GM12878 (cell line): ENCODE data around the gene XPOT. TPM values are rescaled to one million over a fixed set of nuclear protein-coding genes. Genes with fewer than 3 reads are reported as not detected.

ENCODE experiments used
- ATAC-seq: fragments of 200-7000 bp; cut with Tn5 transposase; 3 replicates; pipeline ENCODE4 v1.9.1; 2020; ENCODE audit warnings: mild to moderate bottlenecking, moderate library complexity
- BruUV-seq: library from RNA; stranded (reverse); fragments of 400-500 nt; replicated peaks from 2 replicates; lab custom pipeline; 2021; lab: Mats Ljungman, UMichigan
- CTCF ChIA-PET: fragments of 300-600 bp; sonication (Branson Sonifier 250); formaldehyde crosslinking; extraction: SDS; loops from one replicate; lab custom pipeline; 2021; ENCODE audit warnings: inconsistent platforms; lab: Yijun Ruan, JAX
- POLR2A ChIA-PET: fragments of 350-600 bp; formaldehyde crosslinking; extraction: SDS; loops from one replicate; lab custom pipeline; 2021; ENCODE audit warnings: inconsistent platforms; lab: Charles Lee
- RAD21 ChIA-PET: fragments of 300-600 bp; sonication (Branson Sonifier 250); formaldehyde crosslinking; loops from one replicate; lab custom pipeline; 2023; ENCODE audit warnings: antibody characterized with exemption; ENCODE audit not compliant: unreplicated experiment; lab: Charles Lee
- SMC1A ChIA-PET: fragments of 300-600 bp; sonication (Branson Sonifier 250); formaldehyde crosslinking; loops from one replicate; lab custom pipeline; 2023; ENCODE audit not compliant: unreplicated experiment, uncharacterized antibody; lab: Charles Lee
- DNase-seq: peaks from one replicate; pipeline ENCODE4 v3.0.0-alpha.2; 2011; ENCODE audit warnings: low read depth, low spot score
- FAIRE-seq: peaks from 3 replicates; lab custom pipeline; 2011; peaks lifted over from hg19 to GRCh38; lab: Jason Lieb, UNC
- H2AFZ ChIP-seq: 2 replicates; pipeline ENCODE4 v1.6.0; 2011; ENCODE audit warnings: low read depth, low read length, control low read depth; ENCODE audit not compliant: control insufficient read depth
- H3K27ac ChIP-seq: 2 replicates; pipeline ENCODE4 v1.5.1; 2011; ENCODE audit warnings: control low read depth; ENCODE audit not compliant: control insufficient read depth, insufficient read depth
- H3K27me3 ChIP-seq, 2 experiments: replicated peaks in 1 of 2; 2 replicates each; pipeline versions ENCODE4 v1.6.0 to v1.6.1; 2011; ENCODE audit warnings: low read length in 1 of 2; ENCODE audit not compliant: control insufficient read depth in 2 of 2, insufficient read depth in 2 of 2
- H3K36me3 ChIP-seq, 2 experiments: 2 replicates each; pipeline ENCODE4 v1.5.1; 2011; ENCODE audit warnings: low read length in 1 of 2; ENCODE audit not compliant: control insufficient read depth in 2 of 2, insufficient read depth in 2 of 2
- H3K4me1 ChIP-seq: 2 replicates; pipeline ENCODE4 v1.6.1; 2011; ENCODE audit warnings: mild to moderate bottlenecking, low read length, moderate library complexity, mixed read lengths; ENCODE audit not compliant: control insufficient read depth, insufficient read depth
- H3K4me2 ChIP-seq: 2 replicates; pipeline ENCODE4 v1.6.0; 2011; ENCODE audit warnings: control low read depth; ENCODE audit not compliant: control insufficient read depth, insufficient read depth
- H3K4me3 ChIP-seq: fragments of 200-600 bp; sonication (generic); 2 replicates; pipeline ENCODE4 v1.5.1; 2016
- H3K79me2 ChIP-seq: 2 replicates; pipeline ENCODE4 v1.6.0; 2011; ENCODE audit warnings: low read length; ENCODE audit not compliant: control insufficient read depth, insufficient read depth
- H3K9ac ChIP-seq: 2 replicates; pipeline ENCODE4 v1.8.0; 2011; ENCODE audit warnings: low read length, control low read depth, mixed read lengths; ENCODE audit not compliant: control insufficient read depth, insufficient read depth
- H3K9me3 ChIP-seq: replicated peaks from 3 replicates; pipeline ENCODE4 v1.5.1; 2011; ENCODE audit warnings: mild to moderate bottlenecking, low read length; ENCODE audit not compliant: control insufficient read depth, insufficient read depth
- H4K20me1 ChIP-seq: 2 replicates; pipeline ENCODE4 v1.6.0; 2011; ENCODE audit not compliant: control insufficient read depth, insufficient read depth
- ATF2 ChIP-seq: IDR thresholded peaks from 2 replicates; pipeline ENCODE4 v1.6.1; 2012; ENCODE audit warnings: low read length, inconsistent platforms
- BCL11A ChIP-seq: IDR thresholded peaks from 2 replicates; pipeline ENCODE4 v1.6.1; 2011; ENCODE audit warnings: low read depth, low read length
- E2F4 ChIP-seq: IDR thresholded peaks from 2 replicates; pipeline ENCODE4 v1.6.1; 2012; ENCODE audit warnings: low read depth, low read length, improper control_type of control experiment
- HDAC2 ChIP-seq: fragments of 200-600 bp; sonication (generic); IDR thresholded peaks from 2 replicates; pipeline ENCODE4 v1.6.1; 2017
- SKIL ChIP-seq: fragments of 450-650 bp; IDR thresholded peaks from 2 replicates; pipeline ENCODE4 v1.6.1; 2017; ENCODE audit warnings: mild to moderate bottlenecking, low read depth, inconsistent platforms; ENCODE audit not compliant: poor library complexity, severe bottlenecking
- SREBF2 ChIP-seq: IDR thresholded peaks from 2 replicates; pipeline ENCODE4 v1.6.1; 2012; ENCODE audit warnings: mild to moderate bottlenecking, low read length
- ZNF207 ChIP-seq: fragments of 450-650 bp; IDR thresholded peaks from 2 replicates; pipeline ENCODE4 v1.6.1; 2014; ENCODE audit warnings: antibody characterized with exemption, mild to moderate bottlenecking, borderline replicate concordance
- ZNF274 ChIP-seq: IDR thresholded peaks from one replicate; pipeline ENCODE4 v1.8.0; 2011; ENCODE audit not compliant: insufficient read length, insufficient read depth
- WGBS: methylation state at CpG from one replicate; pipeline ENCODE4 v1.1.6; 2016; ENCODE audit warnings: low lambda C conversion rate; ENCODE audit not compliant: insufficient replicate concordance, insufficient coverage; ENCODE audit errors: missing lambda C conversion rate; 5-methylcytosine and 5-hydroxymethylcytosine counted together
- in situ Hi-C: fragments of 300-500 bp; cut with MboI; formaldehyde crosslinking; loops from 9 replicates; pipeline ENCODE4 v1.14.3; 2018; ENCODE audit warnings: mixed read lengths
- intact Hi-C: fragments of 100-400 bp; cut with micrococcal nuclease; formaldehyde crosslinking; loops from one replicate; pipeline ENCODE4 v1.14.2; 2022; ENCODE audit not compliant: unreplicated experiment
- polyA plus RNA-seq, 11 experiments: library from polyadenylated mRNA; depleted of rRNA in 4 of 11; unstranded in 6 of 11; stranded (reverse) in 5 of 11; fragments of >200 nt; fragmentation: Nextera tagmentation in 4 of 11; fragmentation: Illumina TruSeq in 1 of 11; extraction: Ambion mirVana in 4 of 11; extraction: Trizol in 1 of 11; gene quantifications; 1 replicate in 1 of 11; 2 replicates in 10 of 11; pipeline versions ENCODE4 v1.2.1 to v1.2.3, GENCODE V29; 2011 to 2016; ENCODE audit warnings: inconsistent platforms in 2 of 11, missing spikeins in 2 of 11, low read depth in 1 of 11
- total RNA-seq, 4 experiments: library from RNA; depleted of rRNA in 3 of 4; stranded (reverse); fragments of >200 nt in 3 of 4; fragmentation: Illumina TruSeq in 1 of 4; extraction: Trizol in 1 of 4; gene quantifications; 2 replicates each; pipeline versions ENCODE4 v1.2.1 to v1.2.3, GENCODE V29; 2013 to 2021
- TF ChIP-seq, protein P1 (sequence below): fragments of 450-650 bp; IDR thresholded peaks from 2 replicates; pipeline ENCODE4 v1.6.1; 2018; ENCODE audit warnings: borderline replicate concordance, mild to moderate bottlenecking; ENCODE audit not compliant: partially characterized antibody
- TF ChIP-seq, protein P2 (sequence below): IDR thresholded peaks from 2 replicates; pipeline ENCODE4 v1.6.1; 2011; ENCODE audit warnings: low read depth, mild to moderate bottlenecking, low read length, moderate library complexity, borderline replicate concordance; ENCODE audit errors: extremely low read depth

XPOT gene
- total and polyA plus RNA-seq, 10 of the 15 experiments (the other 5 are each of a cell fraction or from before 2014, with no cell fraction given), result 11.9 to 66.3 (median 54.7) TPM

DNA sequence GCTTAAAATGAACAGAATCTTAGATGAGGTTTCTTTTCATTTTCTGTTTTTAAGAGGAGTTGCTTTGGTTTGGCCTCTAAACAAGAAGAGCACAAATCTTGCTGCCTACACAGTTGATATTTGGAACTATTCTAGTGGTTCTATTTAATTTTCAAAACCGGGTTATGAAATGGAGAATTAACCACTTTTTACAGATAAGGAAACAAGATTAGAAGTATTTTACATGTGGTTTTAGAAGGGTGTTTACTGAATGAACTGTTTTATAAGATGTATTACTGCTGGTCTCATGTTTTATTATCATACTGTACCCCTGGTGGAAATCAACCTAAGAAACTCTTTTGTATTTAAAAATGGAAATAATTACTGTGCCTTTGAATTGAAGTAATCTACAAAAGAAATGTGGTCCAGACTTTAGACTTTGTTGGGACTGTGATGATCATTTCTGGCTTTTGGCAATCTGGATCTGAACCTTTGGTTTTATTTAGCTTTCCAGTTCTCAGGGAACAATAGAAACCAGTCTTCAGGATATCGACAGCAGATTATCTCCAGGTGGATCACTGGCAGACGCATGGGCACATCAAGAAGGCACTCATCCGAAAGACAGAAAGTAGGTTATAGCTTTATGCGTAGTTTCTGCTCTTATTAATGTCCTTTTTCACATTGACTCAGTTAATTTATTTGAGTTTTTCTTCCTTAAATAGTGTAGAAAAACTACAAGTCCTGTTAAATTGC lies 91.0 kb downstream of the XPOT start:
- RAD21 ChIA-PET, result interaction anchor here (0.6 to 0.9 kb wide), 2 partner anchors 14 to 45 kb away, joined by 3 read pairs; no protein-coding TSS in a partner anchor

More for the DNA sequence above, 91.0 kb downstream of the XPOT start:
- H3K9ac ChIP-seq, result no peak overlapping the region
- H4K20me1 ChIP-seq, result no peaks in the 10 kb centered on the region
- TF ChIP-seq ATF2, result no peak
- no peak for TF ChIP-seq ZNF274
- TF ChIP-seq E2F4, result no peak
- TF ChIP-seq HDAC2, result no peak
- TF ChIP-seq SREBF2, result no peak
- no peak for TF ChIP-seq BCL11A
- no peak for TF ChIP-seq ZNF207
- no peak for TF ChIP-seq SKIL
- TF ChIP-seq, protein P1, sequence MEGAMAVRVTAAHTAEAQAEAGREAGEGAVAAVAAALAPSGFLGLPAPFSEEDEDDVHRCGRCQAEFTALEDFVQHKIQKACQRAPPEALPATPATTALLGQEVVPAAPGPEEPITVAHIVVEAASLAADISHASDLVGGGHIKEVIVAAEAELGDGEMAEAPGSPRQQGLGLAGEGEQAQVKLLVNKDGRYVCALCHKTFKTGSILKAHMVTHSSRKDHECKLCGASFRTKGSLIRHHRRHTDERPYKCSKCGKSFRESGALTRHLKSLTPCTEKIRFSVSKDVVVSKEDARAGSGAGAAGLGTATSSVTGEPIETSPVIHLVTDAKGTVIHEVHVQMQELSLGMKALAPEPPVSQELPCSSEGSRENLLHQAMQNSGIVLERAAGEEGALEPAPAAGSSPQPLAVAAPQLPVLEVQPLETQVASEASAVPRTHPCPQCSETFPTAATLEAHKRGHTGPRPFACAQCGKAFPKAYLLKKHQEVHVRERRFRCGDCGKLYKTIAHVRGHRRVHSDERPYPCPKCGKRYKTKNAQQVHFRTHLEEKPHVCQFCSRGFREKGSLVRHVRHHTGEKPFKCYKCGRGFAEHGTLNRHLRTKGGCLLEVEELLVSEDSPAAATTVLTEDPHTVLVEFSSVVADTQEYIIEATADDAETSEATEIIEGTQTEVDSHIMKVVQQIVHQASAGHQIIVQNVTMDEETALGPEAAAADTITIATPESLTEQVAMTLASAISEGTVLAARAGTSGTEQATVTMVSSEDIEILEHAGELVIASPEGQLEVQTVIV, result no peak
- TF ChIP-seq, protein P2, sequence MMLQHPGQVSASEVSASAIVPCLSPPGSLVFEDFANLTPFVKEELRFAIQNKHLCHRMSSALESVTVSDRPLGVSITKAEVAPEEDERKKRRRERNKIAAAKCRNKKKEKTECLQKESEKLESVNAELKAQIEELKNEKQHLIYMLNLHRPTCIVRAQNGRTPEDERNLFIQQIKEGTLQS, result no peak
- ChIA-PET SMC1A (no interaction called here), CTCF (no interaction called here), POLR2A (interaction anchor here (0.6 kb wide), 1 partner anchor 27 kb away, joined by 5 read pairs; no protein-coding TSS in a partner anchor)
- H3K9me3 ChIP-seq, result no peaks in the 10 kb centered on the region
- H3K79me2 ChIP-seq, result no peaks in the 10 kb centered on the region
- no peak for DNase-seq
- no peak for ATAC-seq
- H3K4me3 ChIP-seq, result no peak overlapping the region
- FAIRE-seq, result no peak
- no peaks in the 10 kb centered on the region for H3K4me1 ChIP-seq
- no peak overlapping the region for H3K4me2 ChIP-seq
- H3K27ac ChIP-seq, result no peak overlapping the region
- WGBS, result 78% methylated on average over 5 of the region's 5 CpGs
- intact Hi-C loops, result no loop called here
- no TSS peak for BruUV-seq
- in situ Hi-C loops, result no loop called here
- H2AFZ ChIP-seq, result no peak overlapping the region
- no peaks in the 10 kb centered on the region for H3K27me3 ChIP-seq
- H3K36me3 ChIP-seq, result peaks cover 0 to 32% of the 10 kb centered on the region in 2 experiments
